T47D (cell line): ENCODE measurements around the gene FAM98B.

Experiments used
- DNase-seq, 2 experiments: peaks; one replicate each; pipeline versions ENCODE4 v3.0.0 to v3.0.0-alpha.2; 2011 to 2012; ENCODE audit warnings: low read depth in 1 of 2, low spot score in 1 of 2
- JUND ChIP-seq: IDR thresholded peaks from 2 replicates; pipeline ENCODE4 v1.6.1; 2012; ENCODE audit warnings: low read depth
- in situ Hi-C: cut with HindIII; loops from 2 replicates; pipeline ENCODE4 v1.10.0; 2016; ENCODE audit warnings: low sequenced_read_pairs, low pct_unique_long_range_greater_than_20kb

FAM98B gene

GRCh38 chr15:38521316-38521715 lies 67.4 kb downstream of the FAM98B start:
- in situ Hi-C loops, result no loop called here
- DNase-seq, result no peak
- no peak for TF ChIP-seq JUND

- no peak for DNase-seq
- TF ChIP-seq JUND, result no peak
- in situ Hi-C loops, result no loop called here
Measured at GRCh38 chr15:38522922-38523321, 69.0 kb downstream of the FAM98B start.

- in situ Hi-C loops, result no loop called here
- no peak for TF ChIP-seq JUND
- DNase-seq, result no peak
Measured at GRCh38 chr15:38524156-38524555, 70.2 kb downstream of the FAM98B start.

GRCh38 chr15:38525489-38525888 lies 71.6 kb downstream of the FAM98B start:
- TF ChIP-seq JUND, result no peak
- DNase-seq, result no peak
- in situ Hi-C loops, result no loop called here

DNA sequence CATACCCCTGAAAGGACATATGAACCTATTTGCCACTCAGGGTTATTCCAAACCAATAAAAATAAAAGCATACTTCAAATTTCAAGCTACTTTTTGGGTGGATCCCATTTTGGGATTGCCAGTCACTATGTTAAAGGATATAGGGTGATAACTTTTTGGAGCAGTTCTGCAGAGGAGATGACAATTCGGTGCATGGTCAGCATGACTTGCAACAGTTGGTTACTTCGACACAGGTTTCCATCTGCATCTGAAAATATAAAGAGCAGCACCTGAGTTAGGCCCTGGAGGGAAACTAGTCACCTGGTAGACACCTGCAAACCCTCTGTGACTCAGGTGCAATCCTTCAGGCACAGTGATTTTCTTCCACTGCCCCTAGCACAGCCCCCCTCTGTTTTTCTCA lies 72.2 kb downstream of the FAM98B start:
- in situ Hi-C loops, result no loop called here
- DNase-seq, result no peak
- TF ChIP-seq JUND, result no peak

GRCh38 chr15:38528294-38528693 lies 74.4 kb downstream of the FAM98B start:
- DNase-seq, result no peak
- in situ Hi-C loops, result no loop called here

DNA sequence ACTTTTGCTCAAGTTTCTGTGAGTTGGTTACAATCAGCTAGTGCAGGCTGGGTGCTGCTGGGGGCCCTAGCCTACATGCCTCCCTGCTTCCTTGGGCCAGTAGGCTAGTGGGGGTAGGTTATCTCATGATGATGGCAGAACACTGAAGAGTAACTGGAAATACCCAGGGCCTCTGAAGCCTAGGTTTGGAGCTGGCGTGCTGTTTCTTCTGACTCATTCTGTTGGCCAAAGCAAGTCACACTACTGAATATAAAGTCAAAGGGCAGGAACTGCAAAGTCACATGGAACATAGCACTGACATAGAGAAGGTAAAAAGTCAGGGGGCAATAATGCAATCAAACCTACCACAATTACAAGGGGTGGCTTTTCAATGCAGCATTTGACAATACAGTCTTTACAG lies 76.2 kb downstream of the FAM98B start:
- no peak for TF ChIP-seq JUND
- in situ Hi-C loops, result no loop called here
- DNase-seq, result no peak

More at GRCh38 chr15:38528294-38528693, 74.4 kb downstream of the FAM98B start:
- no peak for TF ChIP-seq JUND

GRCh38 chr15:38531509-38531908 lies 77.6 kb downstream of the FAM98B start:
- in situ Hi-C loops, result no loop called here
- DNase-seq, result no peak
- no peak for TF ChIP-seq JUND

- no peak for DNase-seq
- no peak for TF ChIP-seq JUND
- in situ Hi-C loops, result no loop called here
Measured at GRCh38 chr15:38532728-38533127, 78.8 kb downstream of the FAM98B start.

DNA sequence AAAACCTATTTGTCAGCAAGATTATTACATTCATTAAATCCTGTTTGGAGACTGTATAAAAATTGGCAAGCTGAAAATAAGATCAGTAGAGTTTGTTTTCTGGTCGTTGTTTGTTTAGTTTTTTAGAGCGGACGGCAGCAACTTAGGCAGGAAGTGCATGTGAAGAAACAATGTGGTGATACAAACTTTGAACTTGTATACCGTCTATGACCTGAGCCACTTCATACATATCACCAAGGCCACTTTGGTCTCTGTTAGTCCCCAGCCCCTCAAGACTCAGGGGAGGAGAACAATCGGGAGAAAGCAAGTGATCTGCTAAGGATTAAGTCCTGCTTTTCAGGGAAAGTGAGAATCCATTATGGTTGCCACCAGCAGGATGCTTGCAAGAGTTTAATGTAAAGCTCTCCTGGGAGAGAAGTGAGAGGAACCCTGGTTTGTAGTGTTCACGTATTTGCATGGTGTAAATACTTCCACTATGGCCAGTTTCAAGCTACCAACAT lies 79.5 kb downstream of the FAM98B start:
- no peak for TF ChIP-seq JUND
- in situ Hi-C loops, result no loop called here
- DNase-seq, result no peak

- TF ChIP-seq JUND, result no peak
- in situ Hi-C loops, result no loop called here
- no peak for DNase-seq
Measured at GRCh38 chr15:38533926-38534325, 80.0 kb downstream of the FAM98B start.

DNA sequence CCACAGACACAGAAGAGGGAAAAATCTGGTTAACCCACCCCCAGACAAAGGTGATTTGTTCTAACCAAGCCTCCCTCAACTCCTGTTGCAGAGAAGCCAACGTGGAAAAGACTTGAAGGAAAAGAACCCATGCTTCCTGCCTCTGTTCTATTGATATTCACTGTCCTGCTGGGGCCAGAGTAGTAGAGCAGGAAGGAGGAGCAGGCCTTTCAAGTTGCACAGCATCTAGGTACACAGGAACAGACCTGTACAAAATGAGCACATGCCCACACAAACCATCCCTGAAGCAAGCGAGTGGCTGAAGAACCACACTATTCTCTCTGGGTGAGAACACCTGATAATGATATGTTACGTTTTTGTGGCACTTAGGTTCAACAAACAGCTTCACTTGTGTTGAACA lies 80.8 kb downstream of the FAM98B start:
- in situ Hi-C loops, result no loop called here
- TF ChIP-seq JUND, result no peak
- DNase-seq, result no peak

- in situ Hi-C loops, result no loop called here
- no peak for TF ChIP-seq JUND
- DNase-seq, result no peak
Measured at GRCh38 chr15:38535491-38536200, 81.7 kb downstream of the FAM98B start.

DNA sequence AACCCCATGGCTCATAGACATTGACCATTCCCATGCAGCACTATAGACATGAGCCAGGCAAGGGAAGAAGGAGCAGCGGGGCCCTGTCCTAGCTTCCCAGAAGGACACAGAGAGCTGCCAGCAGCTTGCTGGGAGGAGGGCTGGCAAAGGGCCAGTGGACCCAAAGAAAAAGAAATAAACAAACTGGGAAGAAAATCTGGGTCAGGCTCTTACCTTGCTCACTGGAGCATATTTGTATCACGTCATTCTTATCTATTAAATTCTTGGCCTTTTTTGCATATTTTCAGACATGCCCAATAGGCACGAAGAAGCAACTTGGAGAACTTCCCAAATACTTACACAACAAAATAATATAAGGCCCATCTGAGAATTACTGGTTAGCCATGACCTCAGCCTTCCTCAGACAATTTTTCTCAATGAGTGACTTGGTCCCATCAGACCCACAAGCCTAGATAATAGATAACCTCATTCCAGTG lies 82.3 kb downstream of the FAM98B start:
- in situ Hi-C loops, result no loop called here
- no peak for TF ChIP-seq JUND
- DNase-seq, result no peak
